ENCODE data around the gene ILK.

ILK gene

GRCh38 chr11:6606471-6607189 is 3.1 kb downstream of the ILK start:
- peak; percentile 65 for DNase-seq (ENCODE audit: low spot score)

DNA sequence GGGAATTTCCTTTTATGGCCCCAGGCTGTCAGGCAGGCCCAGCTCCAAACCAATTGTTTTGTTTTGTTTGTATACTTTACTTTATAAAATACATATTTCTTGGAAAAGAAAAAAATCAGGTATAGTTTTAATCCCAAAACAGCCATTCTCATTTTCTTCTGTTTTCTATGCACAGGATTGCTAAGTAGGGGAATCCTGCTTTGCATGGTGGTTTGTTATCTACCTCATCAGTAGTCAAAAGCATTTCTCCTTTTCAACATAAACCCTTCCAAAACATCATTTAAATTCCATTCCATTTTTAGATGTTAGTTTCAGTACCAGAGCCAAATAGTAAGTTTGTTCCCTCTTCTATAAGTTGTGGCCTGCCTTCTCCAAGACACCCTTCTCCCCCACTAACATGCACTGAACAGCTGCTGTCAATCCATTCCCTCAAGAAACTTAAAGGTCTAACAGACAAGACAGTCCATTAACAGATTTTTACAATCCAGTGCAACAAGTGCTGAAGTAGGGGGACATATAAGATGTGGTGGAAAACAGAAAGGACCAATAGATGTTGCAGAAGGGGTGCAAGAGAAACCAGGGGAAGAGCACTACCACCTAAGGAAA is 3.7 kb downstream of the ILK start:
- DNase-seq (ENCODE audit: low spot score): peak; percentile 25

GRCh38 chr11:6608011-6608410 is 4.4 kb downstream of the ILK start:
- no peak for DNase-seq (ENCODE audit: low spot score)

DNA sequence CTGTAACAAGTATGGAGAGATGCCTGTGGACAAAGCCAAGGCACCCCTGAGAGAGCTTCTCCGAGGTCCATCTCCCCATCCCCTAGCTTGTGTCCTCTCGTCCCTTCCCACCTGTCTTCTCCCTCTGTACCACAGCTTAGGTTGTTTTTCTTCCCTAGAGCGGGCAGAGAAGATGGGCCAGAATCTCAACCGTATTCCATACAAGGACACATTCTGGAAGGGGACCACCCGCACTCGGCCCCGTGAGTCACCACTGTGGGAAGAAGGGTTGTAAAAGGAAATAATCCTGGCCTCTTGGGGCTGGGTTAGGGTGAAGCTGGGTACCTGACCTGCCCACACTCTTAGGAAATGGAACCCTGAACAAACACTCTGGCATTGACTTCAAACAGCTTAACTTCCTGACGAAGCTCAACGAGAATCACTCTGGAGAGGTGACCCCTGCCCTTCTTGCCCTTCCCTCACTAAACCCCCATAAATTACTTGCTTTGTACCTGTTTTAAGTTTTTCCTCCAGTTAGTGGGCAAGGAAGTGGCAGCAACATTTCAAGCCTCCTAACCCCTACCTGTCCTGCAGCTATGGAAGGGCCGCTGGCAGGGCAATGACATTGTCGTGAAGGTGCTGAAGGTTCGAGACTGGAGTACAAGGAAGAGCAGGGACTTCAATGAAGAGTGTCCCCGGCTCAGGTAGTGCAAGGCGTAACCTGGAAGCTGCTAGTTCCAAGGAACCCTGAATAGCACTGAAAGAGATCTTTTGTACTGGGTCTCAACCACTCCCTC is 5.3 kb downstream of the ILK start:
- DNase-seq (ENCODE audit: low spot score): no peak

- no peak for DNase-seq (ENCODE audit: low spot score)
These were observed 6.0 kb downstream of the ILK start for GRCh38 chr11:6609502-6610015.

- no peak for DNase-seq (ENCODE audit: low spot score)
These were observed 7.0 kb downstream of the ILK start for GRCh38 chr11:6610591-6610990.

GRCh38 chr11:6611092-6611962 is 7.8 kb downstream of the ILK start:
- DNase-seq (ENCODE audit: low spot score): peak; percentile 11

DNA sequence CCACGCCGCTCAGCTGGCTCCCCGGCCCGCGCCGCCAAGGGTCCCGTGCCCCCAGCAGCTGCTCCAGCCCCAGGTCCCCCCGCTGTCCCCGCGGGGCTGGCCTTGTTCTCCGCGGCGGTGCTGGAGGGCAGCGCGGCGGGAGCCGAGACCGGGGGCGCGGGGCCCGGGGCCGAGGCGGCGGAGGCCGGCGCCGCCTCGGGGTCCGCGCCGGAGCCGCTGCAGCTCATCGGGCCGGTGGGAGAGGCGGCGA is 8.3 kb downstream of the ILK start:
- DNase-seq (ENCODE audit: low spot score): no peak

- peak; percentile 96 for DNase-seq (ENCODE audit: low spot score)
These were observed 8.9 kb downstream of the ILK start, which contains the start of gene TAF10 for GRCh38 chr11:6612213-6613041. TSS of gene TAF10 (minus strand) at chr11:6612216. CDS start at chr11:6612189, 27 bp downstream.

DNA sequence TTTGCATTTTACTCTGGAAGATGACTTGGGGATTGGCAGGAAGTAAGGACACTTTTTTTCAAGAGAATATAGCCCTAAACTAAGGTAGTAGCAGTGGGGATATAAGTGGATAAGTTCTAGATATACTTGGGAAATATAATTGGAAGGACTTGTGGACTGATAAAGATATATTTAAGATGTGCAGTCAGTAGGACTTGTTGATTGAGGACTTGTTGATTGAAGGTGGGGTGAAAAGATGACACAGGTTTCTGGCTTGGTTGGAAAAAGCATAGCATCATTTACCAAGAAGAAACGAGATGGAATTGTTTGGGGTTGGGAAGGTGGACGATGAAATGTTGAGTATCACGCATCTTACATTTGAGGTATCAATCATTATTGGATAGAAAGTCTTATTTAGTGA is 9.9 kb downstream of the ILK start:
- DNase-seq (ENCODE audit: low spot score): no peak

DNA sequence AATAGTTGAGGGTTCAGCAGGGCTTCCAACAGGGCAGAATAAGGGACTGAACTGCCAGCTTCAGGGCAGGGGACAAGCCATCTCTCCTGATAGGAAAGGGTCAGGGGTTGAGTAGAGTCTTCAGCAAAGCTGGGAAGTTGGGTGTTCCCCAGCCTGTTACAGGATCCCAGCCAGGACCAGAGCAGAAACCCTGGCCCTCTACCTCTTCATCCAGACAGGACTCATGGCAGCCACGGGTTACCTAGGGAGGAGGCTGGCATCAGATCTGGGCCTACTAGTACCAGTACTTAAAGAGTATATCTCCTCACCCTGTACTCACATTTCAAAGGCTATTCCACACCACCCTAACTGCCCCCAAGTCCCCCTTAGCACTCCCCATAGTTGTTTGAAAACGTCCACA is 10.9 kb downstream of the ILK start:
- DNase-seq (ENCODE audit: low spot score): no peak

- DNase-seq (ENCODE audit: low spot score): no peak
These were observed 11.5 kb downstream of the ILK start for GRCh38 chr11:6615046-6615445.

GRCh38 chr11:6615882-6616585 is 12.5 kb downstream of the ILK start:
- DNase-seq (ENCODE audit: low spot score): no peak

GRCh38 chr11:6616596-6617250 is 13.1 kb downstream of the ILK start:
- no peak for DNase-seq (ENCODE audit: low spot score)

DNA sequence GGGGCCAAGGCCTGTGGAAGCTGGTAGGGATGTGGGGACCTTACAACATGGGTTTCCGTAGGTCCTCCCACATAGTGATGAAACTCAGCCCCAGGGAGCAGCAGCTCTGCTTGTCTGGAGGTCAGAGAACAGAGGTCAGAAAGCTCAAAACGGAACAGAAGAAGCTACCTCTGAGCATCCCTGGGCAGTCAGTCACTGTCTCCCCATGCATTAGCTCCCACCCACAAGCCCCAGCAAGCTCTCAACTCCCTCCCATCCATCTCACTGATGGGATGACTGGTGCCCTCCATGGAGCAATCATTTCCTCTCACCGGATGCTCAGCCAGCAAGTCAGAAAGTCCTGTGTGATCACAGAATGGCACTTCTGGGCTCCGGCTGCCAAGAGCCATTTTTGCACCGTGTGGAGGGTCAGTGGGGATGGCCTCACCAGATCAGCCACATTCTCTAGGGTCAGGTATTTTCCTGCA is 13.8 kb downstream of the ILK start:
- no peak for DNase-seq (ENCODE audit: low spot score)

- peak; percentile 76 for DNase-seq (ENCODE audit: low spot score)
These were observed 14.8 kb downstream of the ILK start for GRCh38 chr11:6618117-6619003.

DNA sequence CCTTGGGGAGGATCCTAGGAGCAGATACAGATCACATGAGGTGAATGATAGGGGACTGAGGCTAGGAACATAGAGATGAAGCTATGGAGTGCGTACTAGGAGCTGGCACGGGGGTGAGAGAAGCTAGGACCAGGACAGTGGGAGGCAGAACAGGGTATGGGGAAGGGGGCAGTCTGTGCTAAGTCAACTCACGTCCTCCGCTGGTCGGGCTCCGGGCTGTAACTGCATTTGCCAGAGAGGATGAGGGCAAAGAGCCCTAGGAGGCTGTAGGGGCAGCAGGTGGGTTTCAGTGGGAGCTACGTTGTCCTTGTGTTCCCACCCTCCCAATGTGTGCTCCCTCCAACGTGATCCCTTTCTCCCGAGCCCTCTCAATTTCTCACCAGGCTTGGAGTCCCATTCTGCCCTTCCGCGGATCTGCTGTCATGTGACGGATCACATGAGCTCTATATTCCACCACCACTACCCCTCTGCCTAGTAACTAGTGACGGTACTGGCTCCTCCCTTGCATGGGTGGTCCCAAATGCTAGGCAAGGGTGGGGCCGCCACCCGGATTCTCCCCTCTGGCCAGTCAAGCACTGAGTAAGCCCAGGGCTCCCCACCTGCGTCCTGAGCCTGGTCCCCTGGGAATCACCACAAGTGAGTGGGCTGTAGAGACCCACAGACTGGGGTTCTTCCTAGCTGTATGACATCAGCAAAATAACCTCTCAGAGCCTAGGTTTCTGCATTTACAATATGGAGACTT is 15.6 kb downstream of the ILK start, which contains the start of gene TPP1:
TPP1 (minus strand) TSS at position 419 of the 742 bp plus-strand sequence; CDS start at position 397, 22 bp downstream.
- peak; percentile 95 for DNase-seq (ENCODE audit: low spot score)

- DNase-seq (ENCODE audit: low spot score): no peak
These were observed 17.1 kb downstream of the ILK start for GRCh38 chr11:6620636-6621035.

Data from activated CD4-positive, alpha-beta T cell treated with anti-CD3 and anti-CD28 coated beads, Interleukin-2, Interleukin-4, amounts not matched to agents 100 ng/mL and 50 ng/mL, durations not matched to agents 16 hours and 8 hours (primary cell).